ENCODE measurements around the gene WFDC8. TPM values are rescaled to one million over a fixed set of nuclear protein-coding genes. Genes with fewer than 3 reads are reported as not detected.

Gene WFDC8
- total RNA-seq = not detected in 2 replicates

DNA sequence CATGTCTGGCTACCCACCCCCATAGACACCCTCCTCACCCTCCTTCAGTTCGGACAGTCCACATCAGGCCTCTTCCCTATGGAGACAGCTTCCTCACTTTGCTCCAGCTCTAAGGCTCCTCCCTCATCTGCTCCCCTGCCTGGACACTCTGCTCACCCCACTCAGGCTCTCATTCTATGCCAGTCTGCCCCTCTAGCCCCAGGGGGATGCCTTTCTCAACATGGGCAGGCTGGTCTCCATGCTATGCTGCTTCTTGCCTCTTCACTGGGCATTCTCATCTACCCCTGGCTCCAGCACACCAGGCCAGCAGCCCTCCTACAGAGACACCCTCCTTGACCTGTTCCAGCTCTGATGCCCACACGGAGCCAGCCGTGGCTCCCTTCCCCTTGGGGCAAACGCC, at the start of gene WFDC8:
WFDC8 (minus strand) TSS at position 101 of the 400 bp plus-strand sequence; CDS start at position 64, 37 bp downstream.

GRCh38 chr20:45547206-45547770, 31.8 kb downstream of the WFDC8 start, which contains the start of gene EPPIN:
EPPIN (minus strand) TSS chr20:45547401; CDS start chr20:45547357, 44 bp downstream.

DNA sequence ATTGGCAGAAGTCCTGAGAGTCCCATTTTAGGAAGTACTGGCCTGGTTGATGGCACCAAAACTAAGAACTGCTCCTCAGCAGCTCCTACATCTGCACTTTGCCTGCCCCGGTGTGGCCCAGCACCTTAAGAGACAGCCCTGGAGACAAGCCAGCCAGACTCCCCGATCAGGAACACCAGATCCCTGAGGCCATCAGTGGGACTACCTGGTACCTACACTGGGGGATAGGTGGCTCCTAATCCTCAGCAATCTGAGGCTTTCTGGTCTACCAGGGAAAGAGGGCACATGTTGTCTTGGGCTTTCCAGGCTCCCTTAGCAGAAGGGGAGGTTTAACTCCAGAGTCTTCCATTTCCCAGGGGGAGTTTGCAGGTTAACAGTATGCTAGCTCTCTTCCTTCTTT, 39.7 kb downstream of the WFDC8 start, which contains the start of gene WFDC6:
WFDC6 (minus strand) TSS at position 101 of the 400 bp plus-strand sequence; CDS start at position 26, 75 bp downstream.

DNA sequence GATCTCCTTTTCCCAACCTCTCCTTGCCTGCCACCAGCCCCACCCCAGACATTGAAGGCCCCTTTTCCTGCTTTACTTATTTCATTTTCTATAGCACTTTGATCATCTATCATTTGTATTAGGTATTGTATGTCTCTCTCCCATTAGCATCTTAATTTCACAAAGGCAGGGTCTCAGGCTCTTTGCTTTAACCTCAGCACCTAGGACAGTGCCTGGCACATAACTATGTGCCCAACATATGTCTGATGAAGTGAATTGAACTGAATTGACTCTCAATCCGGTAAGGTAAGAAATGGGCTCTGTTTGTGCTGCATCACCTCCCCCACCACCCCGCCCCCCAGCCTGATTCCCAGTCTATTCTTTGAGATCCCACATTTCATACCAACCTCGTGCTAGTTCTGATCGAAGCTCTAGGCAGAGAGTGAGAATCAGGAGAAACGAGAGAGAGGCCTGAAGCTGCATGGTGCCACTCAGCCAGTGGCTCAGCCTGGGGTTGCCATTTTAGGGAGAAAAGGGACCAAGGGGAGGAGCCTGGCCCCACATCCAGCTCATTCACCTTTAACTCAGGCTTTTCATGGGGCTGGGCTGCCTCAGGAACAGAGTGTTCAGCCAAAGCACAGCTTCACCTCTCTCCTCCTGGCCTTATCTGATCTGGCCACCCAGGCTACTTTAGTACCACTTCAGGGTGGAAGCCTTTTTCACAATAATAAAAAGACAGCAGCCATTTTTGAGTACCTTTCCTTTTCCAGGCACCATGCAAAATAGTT, 63.8 kb downstream of the WFDC8 start, which contains the start of gene SPINT3:
SPINT3 (minus strand) TSS at position 476 of the 767 bp plus-strand sequence; CDS start at position 462, 14 bp downstream.

Other genes starting within 250 kb of the WFDC8 start
- 226 and 235 TPM in 2 replicates for gene SDC4, start 230.9 kb downstream of the WFDC8 start, total RNA-seq
- 18.8 and 26.3 TPM in 2 replicates for gene SYS1, start 216.1 kb downstream of the WFDC8 start, total RNA-seq
- gene TP53TG5, start 201.0 kb downstream of the WFDC8 start, total RNA-seq = not detected in 2 replicates
- 28.2 and 28.3 TPM in 2 replicates for gene DBNDD2, start 171.0 kb downstream of the WFDC8 start, total RNA-seq
- gene PIGT, start 163.1 kb downstream of the WFDC8 start, total RNA-seq = 43.3 and 68.6 TPM in 2 replicates
- 1.3 and 4.9 TPM in 2 replicates for gene WFDC2, start 109.5 kb downstream of the WFDC8 start, total RNA-seq
- not detected in 2 replicates for gene SPINT3, start 63.7 kb downstream of the WFDC8 start, total RNA-seq
- not detected in 2 replicates for gene WFDC6, start 39.8 kb downstream of the WFDC8 start, total RNA-seq
- gene EPPIN, start 31.9 kb downstream of the WFDC8 start, total RNA-seq = not detected in 2 replicates
- gene WFDC10A, start 50.5 kb upstream of the WFDC8 start, total RNA-seq = not detected in 2 replicates
- not detected in 2 replicates for gene WFDC9, start 52.0 kb upstream of the WFDC8 start, total RNA-seq
- not detected in 2 replicates for gene WFDC11, start 91.0 kb upstream of the WFDC8 start, total RNA-seq
- not detected in 2 replicates for gene WFDC13, start 122.8 kb upstream of the WFDC8 start, total RNA-seq
- not detected in 2 replicates for gene WFDC10B, start 125.7 kb upstream of the WFDC8 start, total RNA-seq
- not detected in 2 replicates for gene SPINT4, start 143.1 kb upstream of the WFDC8 start, total RNA-seq
- 0.56 and 1.1 TPM in 2 replicates for gene WFDC3, start 212.6 kb upstream of the WFDC8 start, total RNA-seq
- gene DNTTIP1, start 212.7 kb upstream of the WFDC8 start, total RNA-seq = 10.8 and 24.2 TPM in 2 replicates
- gene UBE2C, start 233.4 kb upstream of the WFDC8 start, total RNA-seq = 95.7 and 112 TPM in 2 replicates
- gene TNNC2, start 248.0 kb upstream of the WFDC8 start, total RNA-seq = 0.21 TPM in 1 of 2 replicates, not detected in the other

Measured in airway epithelial cell (primary cell).